Bone marrow (tissue), 2 donors: ENCODE measurements around the gene CLEC19A.

Experiments
- DNase-seq, 2 donors: peaks; one replicate each; lab custom pipeline; 2025; lab: John Stamatoyannopoulos, UW

CLEC19A gene

DNA sequence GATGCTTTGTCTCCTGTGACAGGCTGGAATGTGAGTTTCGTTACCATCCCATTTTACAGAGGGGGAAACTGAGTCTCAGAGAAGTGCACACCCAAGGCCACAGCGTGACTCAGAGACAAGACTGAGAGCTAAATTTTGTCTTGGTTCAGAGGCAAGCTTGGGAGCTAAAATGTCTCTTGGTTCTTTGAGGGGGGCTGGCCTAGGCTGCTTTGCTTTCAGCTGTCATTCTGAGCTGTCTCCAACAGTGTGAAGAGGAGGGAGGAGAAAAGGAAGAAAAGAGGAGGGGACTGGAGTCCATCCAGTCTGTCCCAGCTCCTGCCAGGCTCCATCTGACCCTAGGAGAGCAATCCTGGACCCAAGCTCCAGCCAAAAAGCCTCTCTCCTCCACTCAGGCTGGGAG, at the start of gene CLEC19A:
CLEC19A (plus strand) TSS at position 301 of the 400 bp plus-strand sequence. CDS start 121 bp downstream, outside the sequence.
- DNase-seq: no peak

- no peak for DNase-seq
These were observed 49.6 kb upstream of the CLEC19A start for GRCh38 chr16:19235886-19236285.

GRCh38 chr16:19236561-19237209, 48.8 kb upstream of the CLEC19A start:
- DNase-seq: no peak

GRCh38 chr16:19238406-19238805, 47.1 kb upstream of the CLEC19A start:
- no peak for DNase-seq

DNA sequence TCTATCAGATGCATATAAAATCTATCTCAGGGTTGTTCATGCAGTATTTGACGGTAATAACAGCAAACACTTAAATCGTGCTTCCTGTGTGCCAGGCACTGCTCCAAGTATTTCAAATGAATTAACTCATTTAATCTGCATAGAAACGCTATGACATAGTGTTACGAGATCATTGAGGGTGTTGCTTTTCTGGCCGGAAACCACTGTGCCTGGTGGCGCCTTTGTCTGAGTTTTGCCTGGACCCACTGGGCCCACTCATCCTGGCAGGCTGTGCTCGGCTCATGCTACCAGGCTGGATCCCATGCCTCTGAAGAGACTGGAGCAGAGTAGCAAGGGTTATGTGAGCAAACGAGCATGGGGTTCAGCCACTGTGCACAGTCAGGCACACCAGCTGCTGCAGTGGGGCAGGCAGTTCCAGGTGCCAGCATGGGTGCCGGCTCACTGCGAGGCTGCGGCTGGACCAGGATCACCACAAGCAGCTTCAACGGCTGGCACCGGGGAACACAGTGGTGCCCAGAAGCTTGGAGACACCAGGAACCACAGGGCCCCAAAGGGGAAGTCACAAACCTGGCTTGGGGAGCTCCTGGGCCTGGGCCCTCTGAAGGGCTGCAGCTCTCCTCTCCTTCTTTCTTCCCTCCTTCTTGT, 45.9 kb upstream of the CLEC19A start:
- DNase-seq: no peak

GRCh38 chr16:19240494-19240893, 45.0 kb upstream of the CLEC19A start:
- no peak for DNase-seq

GRCh38 chr16:19241512-19241911, 44.0 kb upstream of the CLEC19A start:
- no peak for DNase-seq

- DNase-seq: no peak
These were observed 43.3 kb upstream of the CLEC19A start for GRCh38 chr16:19242186-19242585.

- DNase-seq: no peak
These were observed 42.5 kb upstream of the CLEC19A start for GRCh38 chr16:19242987-19243575.

GRCh38 chr16:19245326-19245925, 40.1 kb upstream of the CLEC19A start:
- DNase-seq: no peak

- DNase-seq: no peak
These were observed 32.6 kb upstream of the CLEC19A start for GRCh38 chr16:19252904-19253303.

- DNase-seq: no peak
These were observed 30.9 kb upstream of the CLEC19A start for GRCh38 chr16:19254611-19255010.

DNA sequence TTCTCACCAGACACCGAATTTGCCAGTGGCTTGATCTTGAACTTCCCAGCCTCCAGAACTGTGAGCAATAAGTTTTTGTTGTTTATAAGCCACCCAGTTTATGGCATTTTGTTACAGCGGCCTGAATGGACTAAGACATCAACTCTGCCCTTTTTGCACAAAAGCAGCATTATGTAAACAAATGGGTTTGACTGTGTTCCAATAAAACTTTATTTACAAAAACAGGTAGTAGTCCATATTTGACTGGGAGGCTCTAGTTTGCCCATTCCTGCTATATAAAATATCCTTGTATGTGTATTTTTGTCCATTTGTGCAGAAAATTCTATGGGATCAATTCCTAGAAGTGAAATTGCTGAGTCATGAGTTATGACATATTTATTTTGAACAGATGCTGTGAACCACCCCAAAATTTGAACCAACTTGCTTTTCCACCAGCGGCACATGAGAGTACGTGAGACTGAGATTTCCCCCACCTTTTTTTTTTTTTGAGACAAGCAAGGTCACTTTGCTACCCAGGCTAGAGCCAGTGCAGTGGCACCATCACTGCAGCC, 21.3 kb upstream of the CLEC19A start:
- no peak for DNase-seq

DNA sequence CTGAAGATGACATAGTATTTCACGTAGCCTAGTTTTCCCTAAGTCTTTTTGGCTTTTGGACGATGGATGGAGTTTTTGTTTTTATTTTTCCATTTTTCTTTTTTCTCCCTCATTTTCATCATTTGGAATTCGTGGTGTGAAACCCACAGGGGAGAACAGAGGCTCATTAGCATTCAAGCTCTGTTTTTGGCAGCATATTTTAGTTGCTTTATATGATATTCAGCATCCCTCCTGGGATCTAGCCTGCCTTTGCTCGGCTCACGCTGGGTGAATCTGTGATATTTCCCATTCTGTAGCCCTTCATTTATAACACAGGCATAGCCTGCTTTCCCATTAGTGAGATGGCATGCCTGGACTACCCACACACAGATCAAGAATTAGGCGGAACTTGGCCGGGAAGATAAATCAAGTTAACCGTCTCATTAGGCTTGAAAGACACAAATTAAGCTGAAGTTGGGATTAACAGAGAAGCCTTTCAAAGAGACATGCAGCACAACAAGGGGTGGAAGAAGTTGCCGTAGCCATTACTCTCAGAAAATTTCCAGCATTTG, 20.1 kb upstream of the CLEC19A start:
- DNase-seq: no peak

GRCh38 chr16:19266774-19267173, 18.8 kb upstream of the CLEC19A start:
- DNase-seq: no peak

DNA sequence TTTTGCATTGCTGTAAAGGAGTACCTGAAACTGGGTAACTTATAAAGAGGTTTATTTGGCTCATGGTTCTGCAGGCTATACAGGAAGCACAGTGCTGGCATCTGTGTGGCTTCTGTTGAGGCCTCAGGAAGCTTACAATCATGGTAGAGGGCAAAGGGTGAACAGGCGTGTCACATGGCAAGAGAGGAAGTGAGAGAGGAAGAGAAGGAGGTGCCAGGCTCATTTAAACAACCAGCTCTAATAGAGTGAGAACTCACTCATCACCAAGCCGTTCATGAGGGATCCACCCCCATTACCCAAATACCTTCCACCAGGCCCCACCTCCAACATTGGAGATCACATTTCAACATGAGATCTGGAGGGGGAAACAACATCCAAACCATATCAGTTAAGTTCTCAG, 16.4 kb upstream of the CLEC19A start:
- DNase-seq: no peak

DNA sequence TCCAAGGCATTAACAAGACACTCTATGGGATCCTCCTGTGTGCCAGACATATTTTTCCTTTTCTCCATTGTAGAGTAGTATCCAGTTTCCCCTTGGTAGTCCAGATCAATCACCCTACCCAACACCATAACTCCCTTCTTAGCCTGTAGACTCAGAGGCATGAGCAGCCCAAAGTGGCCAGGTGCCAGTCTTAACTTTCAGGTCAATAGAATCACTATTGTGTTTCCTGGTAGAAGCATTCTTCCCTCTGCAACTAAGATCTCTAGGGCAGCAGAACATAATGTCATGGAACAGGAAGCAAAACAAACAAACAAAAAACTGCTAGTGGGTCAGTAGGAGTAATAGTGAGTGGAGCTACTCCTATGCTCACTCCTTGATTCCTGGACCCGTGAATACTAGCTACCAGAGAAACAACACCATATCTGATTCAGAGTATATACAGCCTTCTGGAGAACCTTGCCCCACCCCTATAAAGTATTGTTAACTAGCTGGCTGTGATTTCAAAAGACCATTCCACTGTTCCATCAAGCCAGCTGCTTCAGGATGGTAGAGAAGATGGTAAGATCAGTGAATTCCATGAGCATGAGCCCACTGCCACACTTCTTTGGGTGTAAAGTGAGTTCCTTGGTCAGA, 11.2 kb upstream of the CLEC19A start:
- no peak for DNase-seq

- DNase-seq: no peak
These were observed 7.1 kb upstream of the CLEC19A start for GRCh38 chr16:19278403-19278802.

DNA sequence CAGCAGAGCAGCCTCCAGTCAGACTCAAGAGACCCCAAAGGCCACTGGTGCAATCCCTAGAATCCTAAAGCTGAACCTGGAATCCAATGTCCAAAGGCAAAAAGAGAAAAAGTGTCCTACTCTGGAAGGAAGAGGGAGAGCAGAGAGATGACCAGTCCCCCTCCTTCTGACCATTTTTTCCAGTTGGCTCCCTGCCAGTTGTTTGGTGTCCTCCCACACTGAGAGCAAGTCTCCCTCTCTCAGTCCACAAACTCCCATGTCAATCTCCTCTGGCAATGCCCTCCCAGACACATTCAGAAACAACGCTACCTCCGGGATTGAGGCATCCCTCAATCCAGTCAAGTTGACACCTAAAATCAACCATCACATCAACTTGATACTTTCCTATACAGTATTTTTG, 4.3 kb upstream of the CLEC19A start:
- DNase-seq: no peak

- no peak for DNase-seq
These were observed 3.4 kb upstream of the CLEC19A start for GRCh38 chr16:19282101-19282500.

GRCh38 chr16:19283637-19284036, 1.9 kb upstream of the CLEC19A start:
- no peak for DNase-seq

DNA sequence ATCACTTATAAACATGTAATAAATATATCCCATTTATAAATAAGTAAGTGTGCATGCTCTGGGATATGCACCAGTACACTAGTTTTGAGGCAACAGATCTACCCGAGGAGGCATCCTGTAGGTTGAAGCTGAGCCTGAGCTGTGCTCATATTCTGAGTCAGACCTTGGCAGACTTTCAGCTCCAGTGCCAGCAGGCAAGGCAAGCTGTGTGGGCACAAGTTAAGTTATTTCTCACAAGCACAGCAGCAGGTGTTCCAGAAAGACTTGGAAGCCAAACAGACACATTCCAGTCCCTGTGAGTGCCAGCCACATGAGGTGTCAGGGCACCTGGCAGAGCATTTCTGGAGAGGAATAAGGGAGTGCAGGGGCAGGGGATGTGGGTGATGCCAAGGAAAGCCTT, 1.3 kb upstream of the CLEC19A start:
- DNase-seq: no peak
